ENCODE results near the gene ZSCAN32.

The ZSCAN32 gene

GRCh38 chr16:3401719-3402397 lies 1.1 kb upstream of the ZSCAN32 start:
- H3K36me3 ChIP-seq (ENCODE audit: control insufficient read depth in 5 of 5, insufficient read depth in 5 of 5, low read length in 5 of 5) = peaks cover 27 to 42% (median 38%) of the 10 kb centered on the region in 5 donors

DNA sequence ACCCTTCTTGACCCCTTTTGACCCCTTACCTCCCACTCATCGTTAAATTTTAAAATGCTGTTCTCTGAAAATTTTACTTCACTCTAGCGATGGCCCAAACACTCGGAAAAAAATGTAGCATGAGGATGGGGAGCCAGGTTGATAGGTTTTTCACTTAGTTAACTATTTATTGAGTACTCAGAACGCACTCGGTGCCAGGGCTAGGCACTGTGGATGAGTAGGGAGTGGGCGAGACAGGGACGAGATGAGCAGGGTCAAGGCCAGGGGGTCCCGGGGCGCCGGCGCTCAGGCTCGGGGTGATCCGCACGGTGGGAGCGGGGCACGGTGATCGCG lies 392 bp downstream of the ZSCAN32 start:
- Histone ChIP-seq H3K9me3 (ENCODE audit: control insufficient read depth in 5 of 5, low read length in 5 of 5) (peaks cover 6 to 42% (median 30%) of the 10 kb centered on the region in 5 donors), H3K36me3 (ENCODE audit: control insufficient read depth in 5 of 5, insufficient read depth in 5 of 5, low read length in 5 of 5) (peaks cover 21 to 42% (median 39%) of the 10 kb centered on the region in 5 donors)

More at GRCh38 chr16:3401719-3402397, 1.1 kb upstream of the ZSCAN32 start:
- Histone ChIP-seq H3K27me3 (ENCODE audit: control insufficient read depth in 5 of 5, insufficient read depth in 4 of 5, low read length in 5 of 5) (no peaks in the 10 kb centered on the region), H3K9ac (ENCODE audit: low read length in 5 of 5) (peak overlapping the region; percentile 39 to 95 (median 86)), H3K4me3 (ENCODE audit: low read depth in 1 of 5, low read length in 5 of 5) (peak overlapping the region; percentile 80 to 92 (median 82)), H3K27ac (ENCODE audit: low read depth, low read length) (peak overlapping the region; percentile 74), H3K4me1 (ENCODE audit: control insufficient read depth in 5 of 5, insufficient read depth in 5 of 5, low read length in 5 of 5) (peaks cover 4 to 23% (median 21%) of the 10 kb centered on the region in 5 donors), H3K9me3 (ENCODE audit: control insufficient read depth in 5 of 5, low read length in 5 of 5) (peaks cover 14 to 41% (median 39%) of the 10 kb centered on the region in 5 donors)

DNA sequence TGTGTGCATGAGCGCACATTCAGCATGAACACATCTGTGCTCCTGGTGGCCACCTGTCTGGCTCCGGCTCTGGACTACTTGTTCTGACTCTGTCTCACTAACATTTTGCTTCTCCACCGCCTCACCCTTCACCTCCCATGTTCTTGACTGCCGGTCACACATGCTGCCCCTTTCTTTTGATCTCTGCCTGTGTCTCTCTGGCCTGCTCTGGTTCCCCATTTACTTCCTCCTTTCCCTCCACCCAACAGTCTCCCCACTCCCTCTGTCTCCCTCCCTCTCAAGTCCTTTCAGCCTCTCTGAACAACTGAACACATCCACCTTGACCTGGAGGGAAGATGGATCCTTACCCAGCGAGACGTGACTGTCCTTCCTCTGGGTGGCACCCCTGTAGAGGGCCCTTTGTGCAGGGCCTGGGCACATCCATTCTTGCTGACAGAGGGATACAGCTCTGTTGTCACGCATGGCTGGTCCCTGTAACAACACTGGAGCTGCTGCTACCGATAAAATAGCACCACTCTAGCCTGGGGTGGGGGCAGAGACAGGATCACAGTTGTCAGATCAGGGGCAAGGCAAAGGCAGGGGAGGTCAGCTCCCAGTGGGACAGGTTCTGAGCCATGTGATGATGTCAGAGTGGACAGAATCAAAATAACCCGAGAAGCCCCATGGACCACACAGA lies 11.0 kb downstream of the ZSCAN32 start:
- no peaks in the 10 kb centered on the region for H3K4me1 ChIP-seq (ENCODE audit: control insufficient read depth in 5 of 5, insufficient read depth in 5 of 5, low read length in 5 of 5)
- H3K27me3 ChIP-seq (ENCODE audit: control insufficient read depth in 5 of 5, insufficient read depth in 4 of 5, low read length in 5 of 5) = no peaks in the 10 kb centered on the region
- no peak overlapping the region for H3K27ac ChIP-seq (ENCODE audit: low read depth, low read length)
- peaks cover 36 to 69% (median 58%) of the 10 kb centered on the region in 5 donors for H3K9me3 ChIP-seq (ENCODE audit: control insufficient read depth in 5 of 5, low read length in 5 of 5)
- H3K4me3 ChIP-seq (ENCODE audit: low read depth in 1 of 5, low read length in 5 of 5) = peak overlapping the region in 4 of 5 donors; percentile 13 to 45 (median 29)
- no peak overlapping the region for H3K9ac ChIP-seq (ENCODE audit: low read length in 5 of 5)
- peaks cover 15 to 67% (median 56%) of the 10 kb centered on the region in 5 donors for H3K36me3 ChIP-seq (ENCODE audit: control insufficient read depth in 5 of 5, insufficient read depth in 5 of 5, low read length in 5 of 5)

More for the DNA sequence above, 392 bp downstream of the ZSCAN32 start:
- H3K4me3 ChIP-seq (ENCODE audit: low read depth in 1 of 5, low read length in 5 of 5) = peak overlapping the region; percentile 80 to 92 (median 89)
- H3K4me1 ChIP-seq (ENCODE audit: control insufficient read depth in 5 of 5, insufficient read depth in 5 of 5, low read length in 5 of 5) = peaks cover 4 to 23% (median 21%) of the 10 kb centered on the region in 5 donors
- H3K9ac ChIP-seq (ENCODE audit: low read length in 5 of 5) = peak overlapping the region; percentile 56 to 95 (median 94)
- no peaks in the 10 kb centered on the region for H3K27me3 ChIP-seq (ENCODE audit: control insufficient read depth in 5 of 5, insufficient read depth in 4 of 5, low read length in 5 of 5)
- H3K27ac ChIP-seq (ENCODE audit: low read depth, low read length) = peak overlapping the region; percentile 41

DNA sequence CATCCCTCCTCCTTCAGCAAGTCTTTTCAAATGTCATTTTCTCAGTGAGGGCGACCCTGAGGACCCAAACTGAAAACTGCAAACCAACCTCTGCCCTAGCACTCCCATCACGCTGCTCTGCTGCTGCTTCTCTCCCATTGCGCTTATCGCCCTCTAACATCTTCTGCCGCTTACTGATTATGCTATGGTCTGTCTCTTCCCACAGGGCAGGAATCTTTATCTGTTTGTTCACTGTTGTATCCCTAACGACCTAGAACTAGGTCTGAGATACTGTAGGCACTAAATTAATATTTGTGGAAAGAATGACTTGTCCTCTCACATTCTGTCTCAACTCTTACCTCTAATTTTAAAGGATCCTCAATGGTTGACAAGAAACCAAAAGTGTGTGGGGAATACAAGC lies 12.5 kb downstream of the ZSCAN32 start:
- peaks cover 25 to 67% (median 57%) of the 10 kb centered on the region in 5 donors for H3K36me3 ChIP-seq (ENCODE audit: control insufficient read depth in 5 of 5, insufficient read depth in 5 of 5, low read length in 5 of 5)
- no peaks in the 10 kb centered on the region for H3K27me3 ChIP-seq (ENCODE audit: control insufficient read depth in 5 of 5, insufficient read depth in 4 of 5, low read length in 5 of 5)
- H3K4me3 ChIP-seq (ENCODE audit: low read depth in 1 of 5, low read length in 5 of 5) = peak overlapping the region in 4 of 5 donors; percentile 2 to 32 (median 22)
- no peak overlapping the region for H3K9ac ChIP-seq (ENCODE audit: low read length in 5 of 5)
- H3K9me3 ChIP-seq (ENCODE audit: control insufficient read depth in 5 of 5, low read length in 5 of 5) = peaks cover 47 to 74% (median 63%) of the 10 kb centered on the region in 5 donors
- H3K27ac ChIP-seq (ENCODE audit: low read depth, low read length) = no peak overlapping the region
- peaks cover 0 to under 1% (median 0%) of the 10 kb centered on the region in 5 donors for H3K4me1 ChIP-seq (ENCODE audit: control insufficient read depth in 5 of 5, insufficient read depth in 5 of 5, low read length in 5 of 5)

- H3K27me3 ChIP-seq (ENCODE audit: control insufficient read depth in 5 of 5, insufficient read depth in 4 of 5, low read length in 5 of 5) = no peaks in the 10 kb centered on the region
- peak overlapping the region; percentile 28 to 62 (median 59) for H3K4me3 ChIP-seq (ENCODE audit: low read depth in 1 of 5, low read length in 5 of 5)
- H3K27ac ChIP-seq (ENCODE audit: low read depth, low read length) = no peak overlapping the region
- H3K4me1 ChIP-seq (ENCODE audit: control insufficient read depth in 5 of 5, insufficient read depth in 5 of 5, low read length in 5 of 5) = peaks cover 0 to 6% (median 0%) of the 10 kb centered on the region in 5 donors
- H3K36me3 ChIP-seq (ENCODE audit: control insufficient read depth in 5 of 5, insufficient read depth in 5 of 5, low read length in 5 of 5) = peaks cover 35 to 45% (median 41%) of the 10 kb centered on the region in 5 donors
- peak overlapping the region in 1 of 5 donors; percentile 75 for H3K9ac ChIP-seq (ENCODE audit: low read length in 5 of 5)
- peaks cover 68 to 87% (median 80%) of the 10 kb centered on the region in 5 donors for H3K9me3 ChIP-seq (ENCODE audit: control insufficient read depth in 5 of 5, low read length in 5 of 5)
Observed at GRCh38 chr16:3383045-3383448, 17.8 kb downstream of the ZSCAN32 start.

- H3K27me3 ChIP-seq (ENCODE audit: control insufficient read depth in 5 of 5, insufficient read depth in 4 of 5, low read length in 5 of 5) = no peaks in the 10 kb centered on the region
- peaks cover 10 to 18% (median 12%) of the 10 kb centered on the region in 5 donors for H3K36me3 ChIP-seq (ENCODE audit: control insufficient read depth in 5 of 5, insufficient read depth in 5 of 5, low read length in 5 of 5)
- no peak overlapping the region for H3K27ac ChIP-seq (ENCODE audit: low read depth, low read length)
- no peak overlapping the region for H3K9ac ChIP-seq (ENCODE audit: low read length in 5 of 5)
- H3K4me3 ChIP-seq (ENCODE audit: low read depth in 1 of 5, low read length in 5 of 5) = peak overlapping the region in 2 of 5 donors; percentile 17 to 24
- H3K4me1 ChIP-seq (ENCODE audit: control insufficient read depth in 5 of 5, insufficient read depth in 5 of 5, low read length in 5 of 5) = peaks cover 0 to 3% (median 0%) of the 10 kb centered on the region in 5 donors
- peaks cover 50 to 95% (median 84%) of the 10 kb centered on the region in 5 donors for H3K9me3 ChIP-seq (ENCODE audit: control insufficient read depth in 5 of 5, low read length in 5 of 5)
Observed at GRCh38 chr16:3377917-3378316, 22.9 kb downstream of the ZSCAN32 start.

- H3K9me3 ChIP-seq (ENCODE audit: control insufficient read depth in 5 of 5, low read length in 5 of 5) = peaks cover 29 to 80% (median 65%) of the 10 kb centered on the region in 5 donors
Observed at GRCh38 chr16:3375680-3376079, 25.1 kb downstream of the ZSCAN32 start.

GRCh38 chr16:3369073-3369472 lies 31.7 kb downstream of the ZSCAN32 start:
- H3K27me3 ChIP-seq (ENCODE audit: control insufficient read depth in 5 of 5, insufficient read depth in 4 of 5, low read length in 5 of 5) = no peaks in the 10 kb centered on the region
- peaks cover 0 to 38% (median 30%) of the 10 kb centered on the region in 5 donors for H3K9me3 ChIP-seq (ENCODE audit: control insufficient read depth in 5 of 5, low read length in 5 of 5)
- peaks cover 0 to 15% (median 14%) of the 10 kb centered on the region in 5 donors for H3K4me1 ChIP-seq (ENCODE audit: control insufficient read depth in 5 of 5, insufficient read depth in 5 of 5, low read length in 5 of 5)
- H3K36me3 ChIP-seq (ENCODE audit: control insufficient read depth in 5 of 5, insufficient read depth in 5 of 5, low read length in 5 of 5) = no peaks in the 10 kb centered on the region
- H3K27ac ChIP-seq (ENCODE audit: low read depth, low read length) = no peak overlapping the region
- H3K9ac ChIP-seq (ENCODE audit: low read length in 5 of 5) = no peak overlapping the region
- H3K4me3 ChIP-seq (ENCODE audit: low read depth in 1 of 5, low read length in 5 of 5) = no peak overlapping the region

More at GRCh38 chr16:3375680-3376079, 25.1 kb downstream of the ZSCAN32 start:
- no peak overlapping the region for H3K4me3 ChIP-seq (ENCODE audit: low read depth in 1 of 5, low read length in 5 of 5)
- no peak overlapping the region for H3K9ac ChIP-seq (ENCODE audit: low read length in 5 of 5)
- peaks cover 0 to 5% (median 3%) of the 10 kb centered on the region in 5 donors for H3K36me3 ChIP-seq (ENCODE audit: control insufficient read depth in 5 of 5, insufficient read depth in 5 of 5, low read length in 5 of 5)
- H3K27me3 ChIP-seq (ENCODE audit: control insufficient read depth in 5 of 5, insufficient read depth in 4 of 5, low read length in 5 of 5) = no peaks in the 10 kb centered on the region
- no peaks in the 10 kb centered on the region for H3K4me1 ChIP-seq (ENCODE audit: control insufficient read depth in 5 of 5, insufficient read depth in 5 of 5, low read length in 5 of 5)
- no peak overlapping the region for H3K27ac ChIP-seq (ENCODE audit: low read depth, low read length)

DNA sequence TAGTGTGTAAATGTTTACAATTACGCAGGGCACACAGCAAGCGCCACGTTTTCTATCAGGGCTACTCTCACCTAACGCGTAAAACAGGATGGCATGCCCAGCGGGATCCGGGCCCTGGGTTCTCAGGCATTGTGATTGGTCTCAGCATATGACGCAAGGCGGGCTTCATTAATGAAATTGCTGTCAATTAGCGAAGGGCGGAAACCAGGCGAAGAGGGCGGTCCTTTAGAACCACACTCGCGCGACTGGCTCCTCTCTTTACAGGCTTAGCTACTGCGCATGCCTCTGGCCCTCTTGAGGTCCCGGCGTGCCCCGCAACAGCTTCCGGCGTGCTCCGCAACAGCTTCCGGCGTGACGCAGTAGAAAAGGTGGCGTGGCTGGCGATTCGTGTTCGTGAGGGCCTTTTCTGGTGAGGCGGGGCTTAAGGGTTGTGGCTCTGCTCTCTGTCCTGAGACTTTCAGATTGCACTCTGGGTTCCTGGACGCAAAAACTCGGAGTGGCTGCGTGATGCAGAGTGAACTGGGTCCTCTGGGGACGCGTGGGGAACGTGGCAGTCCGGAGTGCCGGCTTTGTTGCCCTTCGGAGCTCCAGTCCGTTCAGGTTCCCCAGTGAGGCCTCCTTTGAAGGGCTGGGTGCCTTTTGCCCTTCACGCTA lies 35.9 kb downstream of the ZSCAN32 start:
- H3K27me3 ChIP-seq (ENCODE audit: control insufficient read depth in 5 of 5, insufficient read depth in 4 of 5, low read length in 5 of 5) = no peaks in the 10 kb centered on the region
- H3K4me1 ChIP-seq (ENCODE audit: control insufficient read depth in 5 of 5, insufficient read depth in 5 of 5, low read length in 5 of 5) = peaks cover 0 to 15% (median 14%) of the 10 kb centered on the region in 5 donors
- H3K36me3 ChIP-seq (ENCODE audit: control insufficient read depth in 5 of 5, insufficient read depth in 5 of 5, low read length in 5 of 5) = no peaks in the 10 kb centered on the region
- H3K9ac ChIP-seq (ENCODE audit: low read length in 5 of 5) = peak overlapping the region in 4 of 5 donors; percentile 40 to 73 (median 64)
- peaks cover 0 to 29% (median 18%) of the 10 kb centered on the region in 5 donors for H3K9me3 ChIP-seq (ENCODE audit: control insufficient read depth in 5 of 5, low read length in 5 of 5)
- no peak overlapping the region for H3K27ac ChIP-seq (ENCODE audit: low read depth, low read length)
- peak overlapping the region; percentile 73 to 81 (median 75) for H3K4me3 ChIP-seq (ENCODE audit: low read depth in 1 of 5, low read length in 5 of 5)
